Astrocyte of the hippocampus (primary cell): ENCODE results near the gene USHBP1.
"Not testable (repeated sequence)": the region's sequence is repeated elsewhere in the genome, so short reads cannot be mapped to it uniquely, and the experiment has no call there.

Experiments used
- DNase-seq: peaks from one replicate; pipeline ENCODE4 v3.0.0; 2011; ENCODE audit warnings: low read depth, low spot score

USHBP1 gene

DNA sequence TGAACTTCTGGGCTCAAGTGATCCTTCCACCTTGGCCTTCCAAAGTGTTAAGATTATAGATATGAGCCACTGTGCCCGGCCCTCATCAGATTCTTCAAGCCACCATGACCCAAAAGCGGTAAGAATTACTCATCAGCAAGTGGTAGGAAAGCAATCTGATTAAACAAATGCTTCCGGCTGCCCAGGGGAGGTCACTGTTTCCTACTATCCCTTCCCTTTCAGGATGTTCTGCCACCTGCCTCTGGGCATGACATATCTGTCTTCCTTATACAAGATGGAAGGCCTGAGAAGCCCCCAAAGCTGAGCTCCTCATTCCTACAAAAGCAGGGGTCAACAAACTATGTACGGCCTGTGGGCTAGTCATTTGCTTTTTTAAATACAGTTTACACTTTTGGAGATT is 31.7 kb upstream of the USHBP1 start:
- DNase-seq: peak; percentile 28

DNA sequence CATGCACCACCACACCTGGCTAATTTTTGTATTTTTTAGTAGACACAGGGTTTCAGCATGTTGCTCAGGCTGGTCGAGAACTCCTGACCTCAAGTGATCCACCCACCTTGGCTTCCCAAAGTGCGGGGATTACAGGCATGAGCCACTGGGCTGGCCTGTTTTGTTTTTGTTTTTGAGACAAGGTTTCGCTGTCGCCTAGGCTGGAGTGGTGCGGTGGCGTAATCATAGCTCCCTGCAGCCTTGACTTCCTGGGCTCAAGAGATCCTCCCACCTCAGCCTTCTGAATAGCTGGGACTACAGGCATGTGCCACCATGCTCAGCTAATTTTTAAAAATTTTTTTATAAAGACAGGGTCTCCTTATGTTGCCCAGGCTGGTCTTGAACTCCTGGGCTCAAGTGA is 31.0 kb upstream of the USHBP1 start:
- DNase-seq: not testable (repeated sequence)

DNA sequence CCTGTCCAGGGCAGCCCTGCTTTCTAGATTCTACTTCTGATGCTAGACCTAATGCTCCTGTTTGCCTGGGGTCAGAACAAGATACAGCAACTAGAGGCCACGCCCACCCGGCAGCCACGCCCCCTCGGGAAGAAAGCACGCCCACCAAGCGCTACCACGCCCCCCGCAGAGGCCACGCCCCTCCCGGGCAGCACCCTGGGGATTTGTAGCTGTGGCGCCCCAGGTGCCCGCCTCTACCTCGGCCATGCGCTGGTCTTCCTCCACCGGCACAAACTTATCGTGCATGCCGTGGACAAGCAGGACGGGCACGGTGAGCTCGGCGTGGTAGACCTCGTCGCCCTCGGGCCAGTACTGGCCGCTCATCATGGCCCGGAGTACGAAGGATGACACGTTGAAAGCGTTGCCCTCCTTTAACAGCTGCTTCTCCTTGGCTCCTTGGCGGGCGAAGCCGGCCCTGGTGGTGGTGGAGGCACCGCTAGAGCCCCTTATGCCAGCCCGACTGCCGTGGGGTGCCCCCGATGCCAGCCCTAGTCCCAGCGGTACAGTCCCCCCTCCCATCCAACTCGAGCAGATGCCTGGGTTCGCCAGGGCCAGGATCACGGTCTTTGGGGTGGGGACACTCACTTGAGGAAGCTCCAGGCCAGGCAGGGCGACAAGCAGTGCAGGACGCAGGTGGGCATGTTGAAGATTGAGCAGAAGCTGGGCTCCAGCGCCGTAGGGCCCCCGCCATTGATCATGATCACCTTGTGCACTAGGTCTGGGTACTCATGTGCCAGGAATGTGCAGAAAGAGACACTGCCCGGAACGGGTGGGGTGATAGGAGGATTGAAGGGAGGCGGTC is 29.7 kb upstream of the USHBP1 start:
- peak; percentile 29 for DNase-seq

DNA sequence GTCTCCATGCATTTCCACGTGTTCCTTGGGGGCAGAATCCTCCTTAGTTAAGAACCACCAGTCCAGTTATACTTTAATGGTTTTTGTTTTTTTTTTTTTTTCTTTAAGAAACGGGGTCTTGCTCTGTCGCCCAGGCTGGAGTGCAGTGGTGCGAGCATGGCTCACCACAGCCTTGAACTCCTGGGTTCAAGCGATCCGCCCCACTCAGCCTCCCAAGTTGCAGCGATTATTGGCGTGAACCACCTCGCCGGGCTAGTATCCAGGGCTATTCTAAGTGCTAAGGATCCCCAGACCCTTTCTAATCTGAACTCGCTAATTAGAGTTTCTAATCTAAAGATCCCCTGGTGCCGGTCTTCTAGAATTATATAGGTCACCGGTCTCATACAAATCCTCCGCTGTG is 29.1 kb upstream of the USHBP1 start:
- DNase-seq: no peak

DNA sequence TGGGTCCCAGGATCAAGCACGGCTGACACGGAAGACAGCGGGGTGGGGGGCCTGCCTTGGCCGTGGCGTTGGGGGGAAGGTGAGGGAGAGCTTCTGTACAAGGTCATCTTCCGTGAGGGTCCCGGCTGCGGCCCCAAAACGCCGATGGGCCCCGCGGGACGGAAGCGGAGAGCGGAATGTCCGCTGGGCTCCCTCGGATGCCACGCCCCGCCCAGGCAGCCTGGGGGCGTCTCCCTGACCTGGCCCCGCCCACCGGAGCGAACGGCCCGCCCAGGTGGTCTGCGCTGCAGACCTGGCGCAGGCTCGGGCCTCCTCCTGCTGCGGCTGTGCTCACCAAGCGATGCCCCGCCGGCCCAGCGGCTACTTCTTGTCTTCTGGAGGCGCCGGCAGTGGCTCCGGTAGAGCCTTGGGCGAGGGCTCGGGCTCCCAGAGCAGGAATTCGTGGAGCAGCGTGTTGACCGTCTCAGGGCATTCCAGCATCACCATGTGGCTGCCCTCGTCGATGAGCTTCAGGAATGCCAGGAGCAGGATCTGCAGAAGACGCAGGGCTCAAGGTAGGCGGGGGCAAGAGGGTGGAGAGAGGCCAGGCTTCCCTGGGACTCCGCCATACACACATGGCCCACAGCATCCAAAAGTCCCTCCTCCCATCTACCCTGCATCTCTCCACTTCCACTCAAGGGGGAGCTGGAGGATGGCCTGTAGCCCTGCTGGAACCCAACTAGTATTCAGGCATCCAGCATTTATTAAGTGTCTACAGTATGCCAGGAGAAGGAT is 27.9 kb upstream of the USHBP1 start:
- peak; percentile 91 for DNase-seq

DNA sequence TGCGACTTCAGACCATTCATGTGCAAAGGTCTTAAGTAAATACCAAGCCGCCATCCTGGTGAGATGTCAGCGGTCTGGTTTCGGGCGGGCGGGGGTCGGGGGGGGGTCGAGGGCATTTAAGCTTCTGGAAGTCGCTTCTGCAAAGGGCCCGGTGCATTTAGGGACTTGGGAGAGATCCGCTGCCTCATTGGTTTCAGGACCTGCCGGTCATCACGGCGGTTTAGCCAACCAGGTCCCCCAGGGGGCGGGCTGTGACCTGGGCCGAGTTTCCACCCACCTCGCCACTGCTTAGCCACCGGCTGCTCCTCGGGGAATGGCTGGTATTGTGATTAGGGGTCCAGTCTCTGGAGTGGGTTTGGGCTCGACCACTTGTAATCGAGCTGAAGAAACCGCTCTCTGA is 24.9 kb upstream of the USHBP1 start:
- peak; percentile 91 for DNase-seq

DNA sequence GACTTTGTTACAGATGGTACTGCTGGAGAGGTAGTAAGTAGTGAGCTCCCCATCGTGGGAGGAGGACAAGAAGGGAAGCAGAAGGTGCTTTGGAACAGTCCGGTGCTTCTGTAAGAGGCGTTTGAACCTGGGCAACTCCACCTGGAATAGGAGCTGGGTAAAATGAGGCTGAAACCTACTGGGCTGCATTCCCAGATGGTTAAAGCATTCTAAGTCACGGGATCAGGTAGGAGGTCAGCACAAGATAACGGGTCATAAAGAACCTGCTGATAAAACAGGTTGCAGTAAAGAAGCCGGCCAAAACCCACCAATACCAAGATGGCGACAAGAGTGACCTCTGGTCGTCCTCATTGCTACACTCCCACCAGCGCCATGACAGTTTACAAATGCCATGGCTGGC is 22.2 kb upstream of the USHBP1 start:
- no peak for DNase-seq

DNA sequence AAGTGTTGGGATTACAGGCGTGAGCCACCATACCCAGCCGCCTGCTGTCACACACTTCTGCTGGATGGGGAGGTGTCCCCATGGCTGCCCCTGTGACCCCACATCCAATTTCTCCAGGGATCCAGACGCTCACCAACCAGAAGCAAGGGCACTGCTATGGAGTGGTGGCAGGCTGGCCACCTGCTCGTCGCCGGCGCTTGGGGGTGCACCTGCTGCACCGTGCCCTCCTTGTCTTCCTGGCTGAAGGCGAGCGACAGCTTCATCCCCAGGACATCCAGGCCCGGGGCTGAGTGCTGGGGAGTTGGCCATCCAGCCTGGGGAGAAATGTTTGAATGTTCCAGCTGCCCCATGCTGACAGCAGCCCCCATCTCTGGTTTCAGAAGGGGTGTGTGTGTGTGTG is 21.7 kb upstream of the USHBP1 start:
- DNase-seq: no peak

DNA sequence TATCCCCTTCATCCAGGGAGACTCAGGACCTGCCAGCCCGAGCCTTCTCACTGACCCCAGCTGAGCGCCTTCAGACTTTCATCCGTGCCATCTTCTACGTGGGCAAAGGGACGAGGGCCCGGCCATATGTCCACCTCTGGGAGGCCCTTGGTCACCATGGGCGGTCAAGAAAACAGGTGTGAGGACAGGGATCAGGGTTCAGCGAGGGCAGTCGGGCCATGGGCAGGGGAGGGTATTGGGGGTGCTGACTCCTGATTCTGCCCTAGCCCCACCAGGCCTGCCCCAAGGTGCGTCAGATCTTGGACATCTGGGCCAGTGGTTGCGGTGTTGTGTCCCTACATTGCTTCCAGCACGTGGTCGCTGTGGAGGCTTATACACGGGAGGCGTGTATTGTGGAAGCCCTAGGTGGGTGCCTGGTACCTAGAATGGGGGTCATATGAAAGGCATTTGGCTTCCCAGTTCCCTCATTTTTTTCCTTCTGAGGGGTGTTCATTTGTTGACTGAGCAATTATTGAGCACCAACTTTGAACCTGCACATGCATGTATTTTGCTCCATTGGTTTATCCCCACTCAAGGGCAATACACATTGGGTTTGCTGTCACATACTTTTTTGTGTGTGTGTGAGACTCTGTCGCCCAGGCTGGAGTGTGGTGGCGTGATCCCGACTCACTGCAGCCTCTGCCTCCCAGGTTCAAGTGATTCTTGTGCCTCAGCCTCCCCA is 21.0 kb upstream of the USHBP1 start:
- DNase-seq: no peak

DNA sequence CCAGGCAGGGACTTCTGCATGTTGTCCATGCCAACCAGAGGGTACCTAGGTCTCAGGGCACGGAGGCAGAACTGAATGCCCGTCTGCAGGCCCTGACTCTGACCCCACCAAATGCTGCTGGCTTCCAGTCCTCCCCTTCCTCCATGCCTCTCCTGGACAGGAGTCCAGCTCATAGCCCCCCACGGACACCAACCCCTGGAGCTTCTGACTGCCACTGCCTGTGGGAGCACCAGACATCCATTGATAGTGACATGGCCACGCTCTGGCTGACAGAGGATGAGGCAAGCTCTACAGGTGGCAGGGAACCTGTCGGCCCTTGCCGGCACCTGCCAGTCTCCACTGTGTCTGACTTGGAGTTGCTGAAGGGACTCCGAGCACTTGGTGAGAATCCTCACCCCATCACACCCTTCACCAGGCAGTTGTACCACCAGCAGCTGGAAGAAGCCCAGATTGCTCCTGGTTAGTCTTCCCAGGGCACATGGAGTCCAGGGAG is 19.0 kb upstream of the USHBP1 start:
- DNase-seq: no peak

DNA sequence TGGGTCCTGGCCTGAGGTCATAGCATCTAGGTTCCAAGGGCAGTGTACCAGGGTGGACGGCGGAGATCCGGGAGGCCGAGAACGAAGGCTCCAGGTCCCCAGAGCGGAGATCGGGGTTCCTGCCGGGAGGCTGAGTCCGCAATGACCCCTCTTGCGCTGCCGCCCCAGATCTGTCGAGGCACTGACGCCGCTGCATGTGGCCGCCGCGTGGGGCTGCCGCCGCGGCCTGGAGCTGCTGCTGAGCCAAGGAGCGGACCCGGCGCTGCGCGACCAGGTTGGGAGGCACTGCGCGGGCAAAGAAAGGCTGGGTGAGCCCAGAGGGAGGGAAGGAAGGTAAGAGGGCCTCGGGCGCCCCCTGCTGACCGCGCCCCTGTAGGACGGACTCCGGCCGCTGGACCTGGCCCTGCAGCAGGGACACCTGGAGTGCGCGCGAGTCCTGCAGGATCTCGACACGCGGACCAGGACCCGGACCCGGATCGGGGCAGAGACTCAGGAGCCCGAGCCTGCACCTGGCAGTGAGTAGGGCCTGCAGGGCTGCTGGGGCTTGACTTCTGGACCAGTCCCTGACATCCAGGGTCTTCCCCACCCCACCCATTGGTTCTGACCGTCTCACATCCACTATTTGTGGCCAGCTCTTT is 18.1 kb upstream of the USHBP1 start:
- DNase-seq: peak; percentile 93

DNA sequence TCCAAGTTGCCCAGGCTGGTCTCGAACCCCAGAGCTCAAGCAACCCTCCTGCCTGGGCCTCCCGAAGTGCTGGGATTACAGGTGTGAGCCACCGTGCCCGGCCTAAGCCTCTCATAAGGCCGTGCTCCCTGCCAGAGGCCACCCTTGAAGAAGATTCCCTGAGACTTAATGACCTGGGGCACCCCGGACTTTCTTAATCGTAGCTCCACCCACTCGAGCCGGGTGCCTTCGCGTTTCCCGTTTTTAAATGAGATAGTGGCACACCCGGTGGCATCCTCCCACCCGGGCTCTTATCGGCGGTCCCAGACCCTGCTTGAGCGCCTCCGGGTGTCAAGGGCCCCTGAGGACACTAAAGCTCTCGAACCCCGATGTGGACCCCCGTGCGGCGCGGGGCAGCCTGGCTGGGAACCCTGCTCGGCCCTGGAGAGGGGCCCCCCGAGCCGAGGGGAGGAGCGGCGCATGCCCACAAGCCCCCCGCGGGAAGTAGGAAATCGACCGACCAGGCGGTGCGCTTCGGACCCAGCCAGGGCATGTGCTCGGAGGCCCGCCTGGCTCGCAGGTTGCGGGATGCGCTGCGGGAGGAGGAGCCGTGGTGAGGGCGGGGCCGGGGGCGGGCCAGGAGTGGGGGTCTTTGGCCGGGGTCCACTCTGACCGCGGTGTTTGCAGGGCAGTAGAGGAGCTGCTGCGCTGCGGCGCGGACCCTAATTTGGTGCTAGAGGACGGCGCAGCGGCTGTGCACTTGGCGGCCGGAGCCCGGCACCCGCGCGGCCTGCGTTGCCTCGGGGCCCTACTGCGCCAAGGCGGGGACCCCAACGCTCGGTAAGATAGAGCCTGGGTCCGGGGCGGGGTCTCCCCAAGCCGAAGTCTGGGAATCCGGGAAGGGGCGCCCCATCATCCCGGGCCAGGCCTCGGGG is 17.1 kb upstream of the USHBP1 start, which contains the start of gene ANKLE1:
ANKLE1 (plus strand) TSS at position 511 of the 914 bp plus-strand sequence; CDS start at position 531, 20 bp downstream.
- DNase-seq: peak; percentile 54

DNA sequence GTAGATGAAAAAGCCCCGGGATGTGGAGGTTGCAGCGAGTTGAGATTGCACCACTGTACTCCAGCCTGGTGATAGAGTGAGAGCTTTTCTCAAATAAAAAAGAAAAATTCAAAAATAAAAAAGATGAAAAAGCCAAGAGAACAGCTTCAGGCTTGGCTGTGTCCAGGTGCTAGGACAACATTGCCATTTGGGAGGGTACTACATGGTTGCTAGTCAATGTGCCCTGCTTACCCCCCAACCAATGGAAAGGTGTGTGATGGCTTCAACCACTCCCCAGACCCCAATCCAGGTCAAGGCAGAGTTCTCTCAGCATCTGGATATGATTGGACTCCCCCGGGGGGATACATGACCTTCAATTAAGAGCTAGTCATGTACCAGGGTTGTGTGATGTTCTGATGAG is 14.9 kb upstream of the USHBP1 start:
- no peak for DNase-seq

DNA sequence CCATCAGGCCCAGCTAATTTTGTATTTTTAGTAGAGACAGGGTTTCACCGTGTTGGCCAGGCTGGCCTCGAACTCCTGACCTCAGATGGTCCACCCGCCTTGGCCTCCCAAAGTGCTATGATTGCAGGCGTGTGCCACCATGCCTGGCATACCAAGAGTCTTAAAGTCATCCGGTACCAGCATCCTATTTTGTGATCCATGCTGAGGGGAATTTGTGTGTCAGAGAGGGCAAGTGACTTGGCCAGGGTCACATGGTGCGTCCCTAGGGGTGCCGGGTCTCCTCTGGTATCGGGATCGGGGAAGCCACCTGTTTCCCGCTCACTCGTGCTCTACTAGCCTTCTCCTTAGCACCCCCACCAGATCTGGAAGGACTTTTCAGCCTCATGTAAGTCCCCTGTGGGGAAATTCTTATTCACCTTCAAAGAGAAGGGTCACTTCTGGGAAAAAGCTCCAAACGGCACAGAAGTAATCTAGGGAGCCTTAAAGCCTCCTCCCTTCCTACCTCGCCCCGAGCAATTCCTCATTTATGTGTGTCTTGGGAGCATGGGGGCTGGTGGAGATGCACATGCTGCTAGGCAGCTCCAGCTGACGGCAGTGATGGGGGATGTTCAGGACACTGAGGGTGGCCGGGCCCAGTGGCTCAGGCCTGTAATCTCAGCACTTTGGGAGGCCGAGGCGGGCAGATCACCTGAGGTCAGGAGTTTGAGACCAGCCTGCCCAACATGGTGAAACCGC is 11.1 kb upstream of the USHBP1 start:
- DNase-seq: no peak

DNA sequence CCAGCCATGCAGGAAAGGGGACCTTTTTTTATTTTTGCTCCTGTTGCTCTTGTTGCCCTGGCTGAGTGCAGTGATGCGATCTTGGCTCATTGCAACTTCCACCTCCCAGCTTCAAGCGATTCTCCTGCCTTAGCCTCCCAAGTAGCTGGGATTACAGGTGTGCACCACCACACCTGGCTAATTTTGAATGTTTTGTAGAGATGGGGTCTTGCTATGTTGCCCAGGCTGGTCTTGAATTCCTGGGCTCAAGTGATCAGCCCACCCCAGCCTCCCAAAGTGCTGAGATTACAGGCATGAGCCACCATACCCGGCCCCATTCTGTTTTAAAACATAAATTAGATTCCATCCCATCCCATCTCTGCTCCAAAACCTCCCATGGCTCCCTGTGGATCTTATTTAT is 10.3 kb upstream of the USHBP1 start:
- DNase-seq: not testable (repeated sequence)

DNA sequence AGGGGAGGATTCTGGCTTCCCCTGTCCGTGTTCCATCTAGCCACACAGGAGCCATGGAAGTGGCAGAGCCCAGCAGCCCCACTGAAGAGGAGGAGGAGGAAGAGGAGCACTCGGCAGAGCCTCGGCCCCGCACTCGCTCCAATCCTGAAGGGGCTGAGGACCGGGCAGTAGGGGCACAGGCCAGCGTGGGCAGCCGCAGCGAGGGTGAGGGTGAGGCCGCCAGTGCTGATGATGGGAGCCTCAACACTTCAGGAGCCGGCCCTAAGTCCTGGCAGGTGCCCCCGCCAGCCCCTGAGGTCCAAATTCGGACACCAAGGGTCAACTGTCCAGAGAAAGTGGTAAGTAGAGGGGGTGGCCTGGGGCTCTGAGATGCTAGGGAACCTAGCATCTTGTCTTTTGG is 4.2 kb upstream of the USHBP1 start:
- DNase-seq: no peak

DNA sequence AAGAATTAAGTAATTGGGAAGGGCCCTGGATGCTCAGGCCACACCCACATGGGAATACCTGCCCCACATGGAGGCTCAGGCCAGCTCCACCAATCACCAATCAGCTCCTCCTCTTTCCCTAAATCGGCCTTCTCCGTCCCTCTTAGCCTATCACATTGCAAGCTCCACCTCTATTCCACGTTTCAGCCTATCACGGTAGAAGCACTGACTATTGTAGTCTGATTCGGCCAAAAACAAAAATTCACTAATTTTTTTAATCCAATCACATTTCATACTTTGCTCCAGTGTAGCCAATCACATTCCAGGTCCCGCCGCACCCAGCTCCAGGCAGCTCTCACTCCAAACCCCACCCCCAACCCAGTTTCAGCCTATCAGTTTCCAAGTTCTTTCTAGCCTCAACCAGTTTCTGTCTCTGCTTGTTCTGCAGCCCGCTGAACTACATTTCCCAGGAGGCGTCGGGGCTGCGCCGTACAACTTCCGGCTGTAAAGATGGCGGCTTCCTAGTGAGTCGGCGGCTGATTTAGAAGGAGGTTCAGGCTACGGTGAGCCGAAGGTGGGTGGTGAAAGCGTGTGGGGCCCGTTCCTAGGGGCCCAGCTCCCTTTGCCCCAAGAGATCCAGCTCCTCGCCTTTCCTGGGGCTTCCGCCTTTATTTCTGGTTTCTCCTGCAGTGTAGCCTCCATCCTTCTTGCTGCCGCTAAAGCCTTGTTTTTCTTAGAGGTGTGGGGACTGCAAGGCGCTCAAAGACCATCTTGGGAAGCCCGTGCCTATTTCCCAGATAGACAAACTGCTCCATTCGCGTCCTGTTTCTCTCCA is 2.6 kb upstream of the USHBP1 start, which contains the start of gene BABAM1:
BABAM1 (plus strand) TSS at position 469 of the 814 bp plus-strand sequence. CDS start 1,364 bp downstream, outside the sequence.
- DNase-seq: peak; percentile 99

DNA sequence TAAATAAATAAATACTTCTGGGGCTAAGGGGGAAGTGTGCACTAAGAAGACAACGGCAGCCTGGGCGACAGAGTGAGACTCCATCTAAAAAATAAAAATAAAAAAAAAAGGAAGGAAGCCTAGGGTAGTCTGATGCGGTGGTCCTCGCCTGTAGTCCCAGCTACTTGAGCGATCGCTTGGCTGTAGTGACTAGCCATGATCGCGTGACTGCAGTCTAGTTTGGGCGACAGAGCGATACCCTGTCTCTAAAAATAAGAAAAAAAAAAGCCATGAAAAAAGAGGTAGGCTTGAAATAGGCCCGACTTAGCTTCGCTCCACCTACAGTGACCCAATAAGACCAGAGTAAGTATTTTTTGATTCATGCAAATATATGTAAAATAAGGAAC is 2.0 kb upstream of the USHBP1 start:
- no peak for DNase-seq

DNA sequence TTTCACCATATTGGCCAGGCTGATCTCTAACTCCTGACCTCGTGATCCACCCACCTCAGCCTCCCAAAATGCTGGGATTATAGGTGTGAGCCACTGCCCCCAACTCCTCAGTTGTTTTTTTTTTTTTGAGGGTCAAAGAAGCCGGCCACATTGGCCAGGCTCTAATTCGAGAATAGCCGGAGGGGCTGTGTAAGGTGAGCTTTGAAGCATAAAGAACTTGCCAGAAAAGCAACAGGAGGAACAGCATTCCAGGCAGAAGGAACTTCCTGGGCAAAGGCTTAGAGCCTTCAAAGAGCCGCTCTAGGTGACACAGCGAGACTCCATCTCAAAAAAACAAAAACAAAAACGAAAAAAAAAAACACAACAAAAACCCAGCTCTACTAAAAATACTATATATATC is 1.5 kb upstream of the USHBP1 start:
- DNase-seq: no peak
